Skeletal muscle satellite cell (primary cell): ENCODE measurements around the gene SLC17A1.

Experiments
- H3K27me3 ChIP-seq: 2 replicates; pipeline ENCODE4 v1.7.0; 2013; ENCODE audit warnings: low read length; ENCODE audit not compliant: control insufficient read depth, insufficient read depth
- H3K36me3 ChIP-seq: 2 replicates; pipeline ENCODE4 v1.7.0; 2013; ENCODE audit warnings: mild to moderate bottlenecking, control low read depth, low read length; ENCODE audit not compliant: insufficient read depth
- H3K4me1 ChIP-seq: 2 replicates; pipeline ENCODE4 v1.7.0; 2013; ENCODE audit warnings: low read length; ENCODE audit not compliant: control insufficient read depth, insufficient read depth
- H3K4me2 ChIP-seq: 2 replicates; pipeline ENCODE4 v1.7.0; 2013; ENCODE audit warnings: mild to moderate bottlenecking, low read length
- H3K4me3 ChIP-seq: 2 replicates; pipeline ENCODE4 v1.7.0; 2013; ENCODE audit warnings: low read length
- H3K9ac ChIP-seq: 2 replicates; pipeline ENCODE4 v1.7.0; 2013; ENCODE audit warnings: mild to moderate bottlenecking, low read depth, low read length, moderate library complexity
- H3K9me3 ChIP-seq: replicated peaks from 2 replicates; pipeline ENCODE4 v1.7.0; 2013; ENCODE audit warnings: mild to moderate bottlenecking, control low read depth, low read length

Gene SLC17A1

DNA sequence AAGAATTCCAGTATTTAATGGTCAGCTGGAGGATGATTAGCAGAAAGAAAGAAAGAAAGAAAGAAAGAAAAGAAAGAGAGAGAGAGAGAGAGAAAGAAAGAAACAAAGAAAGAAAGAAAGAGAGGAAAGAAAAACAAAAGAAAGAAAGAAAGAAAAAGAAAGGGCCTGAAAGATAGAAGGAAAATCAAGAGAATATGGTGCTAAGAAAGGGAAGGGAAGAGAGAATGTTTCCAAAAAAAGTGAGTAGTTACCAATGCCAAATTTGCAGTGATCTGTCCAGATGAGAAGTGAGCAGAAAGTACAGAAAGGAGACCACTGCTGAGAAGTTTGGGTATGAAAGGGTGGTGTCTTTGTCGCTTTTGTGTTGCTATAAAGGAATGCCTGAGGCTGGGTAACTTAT is 50.7 kb downstream of the SLC17A1 start:
- no peaks in the 10 kb centered on the region for H3K4me1 ChIP-seq

GRCh38 chr6:25777856-25778649 is 53.8 kb downstream of the SLC17A1 start:
- H3K4me2 ChIP-seq, result no peak overlapping the region
- H3K27me3 ChIP-seq, result peaks cover 4% of the 10 kb centered on the region
- H3K4me3 ChIP-seq, result no peak overlapping the region
- H3K4me1 ChIP-seq, result no peaks in the 10 kb centered on the region
- no peaks in the 10 kb centered on the region for H3K36me3 ChIP-seq
- no peaks in the 10 kb centered on the region for H3K9me3 ChIP-seq
- no peak overlapping the region for H3K9ac ChIP-seq

More for the DNA sequence above, 50.7 kb downstream of the SLC17A1 start:
- Histone ChIP-seq H3K4me3 (no peak overlapping the region), H3K9ac (no peak overlapping the region), H3K36me3 (no peaks in the 10 kb centered on the region), H3K4me2 (no peak overlapping the region), H3K27me3 (peaks cover under 1% of the 10 kb centered on the region), H3K9me3 (no peaks in the 10 kb centered on the region)

DNA sequence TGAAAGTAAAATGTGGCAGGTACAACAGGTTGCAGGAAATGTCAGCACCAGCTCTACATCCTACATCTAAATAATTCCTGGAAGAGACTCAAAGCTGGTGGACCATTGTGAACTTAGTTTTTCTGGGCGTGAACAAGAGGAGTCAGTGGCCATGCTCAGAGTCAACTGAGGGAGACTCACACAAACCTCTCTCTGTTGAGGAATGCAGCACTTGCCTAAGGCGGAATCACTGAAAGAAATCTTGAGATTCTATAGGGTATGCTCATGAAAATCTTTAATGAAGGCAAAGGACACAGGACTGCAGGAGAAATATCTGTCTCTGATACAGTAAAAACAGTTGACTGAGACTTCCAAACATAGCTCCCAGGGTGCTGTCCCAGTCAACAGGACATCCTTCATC is 54.8 kb downstream of the SLC17A1 start:
- H3K4me3 ChIP-seq, result no peak overlapping the region
- H3K9ac ChIP-seq, result no peak overlapping the region
- no peak overlapping the region for H3K4me2 ChIP-seq
- H3K36me3 ChIP-seq, result no peaks in the 10 kb centered on the region
- H3K4me1 ChIP-seq, result no peaks in the 10 kb centered on the region
- no peaks in the 10 kb centered on the region for H3K9me3 ChIP-seq
- peaks cover 4% of the 10 kb centered on the region for H3K27me3 ChIP-seq

- H3K4me2 ChIP-seq, result no peak overlapping the region
- H3K4me3 ChIP-seq, result no peak overlapping the region
- no peaks in the 10 kb centered on the region for H3K4me1 ChIP-seq
- H3K27me3 ChIP-seq, result peaks cover 4% of the 10 kb centered on the region
- no peaks in the 10 kb centered on the region for H3K9me3 ChIP-seq
- H3K9ac ChIP-seq, result no peak overlapping the region
- H3K36me3 ChIP-seq, result no peaks in the 10 kb centered on the region
Measured at GRCh38 chr6:25774120-25774715, 57.6 kb downstream of the SLC17A1 start.

GRCh38 chr6:25769983-25770382 is 61.9 kb downstream of the SLC17A1 start:
- Histone ChIP-seq H3K36me3 (no peaks in the 10 kb centered on the region), H3K4me3 (no peak overlapping the region), H3K4me2 (no peak overlapping the region), H3K4me1 (no peaks in the 10 kb centered on the region), H3K27me3 (peaks cover 8% of the 10 kb centered on the region), H3K9ac (no peak overlapping the region), H3K9me3 (no peaks in the 10 kb centered on the region)

GRCh38 chr6:25768566-25768965 is 63.3 kb downstream of the SLC17A1 start:
- Histone ChIP-seq H3K9me3 (no peaks in the 10 kb centered on the region), H3K4me2 (no peak overlapping the region), H3K9ac (no peak overlapping the region), H3K4me3 (no peak overlapping the region), H3K27me3 (peaks cover 6% of the 10 kb centered on the region), H3K36me3 (no peaks in the 10 kb centered on the region), H3K4me1 (no peaks in the 10 kb centered on the region)

DNA sequence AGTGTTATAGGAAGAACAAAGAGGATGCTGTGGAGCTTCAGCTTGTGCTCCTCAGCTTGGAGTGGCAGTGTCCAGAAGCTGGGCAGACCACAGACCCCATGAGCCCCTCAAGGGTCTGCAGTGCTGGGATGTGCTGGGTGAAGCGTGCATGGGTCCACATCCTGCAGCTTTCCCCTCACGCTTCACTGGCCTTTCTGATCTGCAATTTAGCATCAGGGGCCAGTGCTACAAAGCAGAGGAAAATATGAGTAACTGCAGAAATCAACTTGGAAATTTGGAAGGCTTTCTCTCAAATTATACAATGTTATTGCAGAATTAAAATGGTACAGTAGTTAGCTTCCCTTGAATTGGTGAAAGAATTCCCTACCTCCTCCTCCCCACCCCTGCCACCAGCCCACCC is 67.2 kb downstream of the SLC17A1 start:
- Histone ChIP-seq H3K27me3 (peaks cover 10% of the 10 kb centered on the region), H3K9ac (no peak overlapping the region), H3K4me2 (no peak overlapping the region), H3K4me3 (no peak overlapping the region), H3K36me3 (no peaks in the 10 kb centered on the region), H3K4me1 (no peaks in the 10 kb centered on the region), H3K9me3 (no peaks in the 10 kb centered on the region)

GRCh38 chr6:25757936-25758642 is 73.8 kb downstream of the SLC17A1 start:
- H3K27me3 ChIP-seq, result peaks cover 5% of the 10 kb centered on the region
- H3K4me3 ChIP-seq, result no peak overlapping the region
- no peaks in the 10 kb centered on the region for H3K9me3 ChIP-seq
- no peaks in the 10 kb centered on the region for H3K36me3 ChIP-seq
- H3K4me2 ChIP-seq, result no peak overlapping the region
- no peaks in the 10 kb centered on the region for H3K4me1 ChIP-seq
- no peak overlapping the region for H3K9ac ChIP-seq

DNA sequence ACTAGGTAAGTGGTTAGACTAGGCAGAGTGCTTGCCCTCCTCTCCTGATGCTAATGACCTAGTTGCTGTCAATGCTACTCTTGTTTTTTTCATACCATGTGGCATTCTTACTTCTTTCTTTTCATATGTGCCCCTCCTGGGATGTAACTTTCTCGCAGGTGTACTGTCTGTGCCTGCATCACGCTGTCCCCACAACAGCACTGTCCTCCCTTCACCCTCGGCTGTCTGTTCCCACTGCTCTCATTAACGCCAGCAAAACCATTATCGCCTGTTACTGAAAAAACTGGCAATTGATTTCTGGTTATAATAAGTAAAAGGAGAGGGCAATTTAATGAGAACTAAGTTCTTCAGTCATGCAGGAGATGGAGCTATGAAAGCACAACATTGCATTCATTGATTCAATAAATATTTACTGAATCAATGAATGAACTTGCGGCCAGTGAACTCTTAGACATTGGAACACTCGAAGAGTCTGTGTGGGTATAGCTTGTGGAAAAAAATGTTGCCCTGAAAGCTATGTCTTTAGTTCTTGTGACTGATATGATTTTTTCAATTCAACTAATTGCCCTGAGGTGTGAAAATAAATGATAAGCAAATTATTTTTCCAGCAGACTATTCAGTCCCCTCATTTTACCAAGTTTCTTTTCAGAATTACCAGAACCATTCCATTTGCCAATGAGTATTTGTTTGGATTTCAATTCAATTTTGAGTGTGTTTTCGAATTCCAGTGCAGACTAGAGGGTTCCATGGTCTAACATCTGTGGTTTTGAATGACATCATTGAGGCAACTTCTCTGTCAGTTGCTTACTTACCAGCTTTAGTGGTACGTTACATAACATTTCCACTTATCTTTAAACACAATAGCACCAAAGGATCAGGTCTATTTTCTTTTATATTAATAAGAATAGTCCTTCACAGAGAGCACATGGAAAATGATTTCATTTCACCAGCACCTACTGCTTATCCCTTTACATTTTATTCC is 75.2 kb downstream of the SLC17A1 start:
- Histone ChIP-seq H3K4me3 (no peak overlapping the region), H3K4me1 (no peaks in the 10 kb centered on the region), H3K27me3 (peaks cover 5% of the 10 kb centered on the region), H3K4me2 (no peak overlapping the region), H3K9ac (no peak overlapping the region), H3K9me3 (no peaks in the 10 kb centered on the region), H3K36me3 (no peaks in the 10 kb centered on the region)

DNA sequence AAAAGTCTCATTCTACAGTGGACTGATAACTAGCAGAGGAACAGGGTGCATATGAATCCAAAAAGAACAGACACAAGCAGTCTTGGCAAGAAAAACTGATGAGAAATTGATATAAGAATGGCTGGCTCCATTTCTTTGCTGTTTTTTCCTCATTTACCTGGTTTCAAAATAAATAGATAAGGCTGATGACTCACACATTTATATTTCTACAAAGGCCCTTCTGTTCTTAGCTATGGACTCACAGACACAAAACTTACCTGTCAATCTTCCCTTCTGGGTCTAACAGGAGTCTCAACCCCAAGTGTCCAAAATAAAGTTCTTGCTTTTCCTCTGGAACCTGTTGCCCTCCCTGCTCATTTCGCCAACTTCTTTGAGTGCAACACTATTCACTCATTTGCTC is 76.4 kb downstream of the SLC17A1 start:
- Histone ChIP-seq H3K9ac (no peak overlapping the region), H3K4me1 (no peaks in the 10 kb centered on the region), H3K9me3 (no peaks in the 10 kb centered on the region), H3K4me3 (no peak overlapping the region), H3K36me3 (no peaks in the 10 kb centered on the region), H3K27me3 (peaks cover 5% of the 10 kb centered on the region), H3K4me2 (no peak overlapping the region)

- H3K27me3 ChIP-seq, result peaks cover 5% of the 10 kb centered on the region
- no peak within 1 kb of the TSS for H3K4me2 ChIP-seq
- H3K9me3 ChIP-seq, result no peaks in the 10 kb centered on the region
- no peaks in the 10 kb centered on the region for H3K36me3 ChIP-seq
- no peaks in the 10 kb centered on the region for H3K4me1 ChIP-seq
- no peak within 1 kb of the TSS for H3K4me3 ChIP-seq
- H3K9ac ChIP-seq, result no peak within 1 kb of the TSS
Measured at GRCh38 chr6:25754535-25754934, 77.3 kb downstream of the SLC17A1 start, which contains the start of gene SLC17A4. Gene SLC17A4 (plus strand): TSS chr6:25754742. CDS start chr6:25761963, 7,221 bp downstream.
